Mucosa of rectum (tissue), 2 donors: ENCODE results near the gene PPP4R2.

Experiments
- H3K27ac ChIP-seq, 2 donors: one replicate each; pipeline ENCODE4 v1.7.0; 2013; ENCODE audit warnings: inconsistent platforms in 2 of 2, low read depth in 2 of 2, low read length in 2 of 2
- H3K27me3 ChIP-seq, 2 donors: one replicate each; pipeline ENCODE4 v1.7.0; 2013; ENCODE audit warnings: low read length in 2 of 2; ENCODE audit not compliant: control insufficient read depth in 2 of 2, insufficient read depth in 2 of 2
- H3K36me3 ChIP-seq, 2 donors: one replicate each; pipeline ENCODE4 v1.7.0; 2013; ENCODE audit warnings: low read length in 2 of 2; ENCODE audit not compliant: control insufficient read depth in 2 of 2, insufficient read depth in 2 of 2
- H3K4me1 ChIP-seq, 2 donors: one replicate each; pipeline ENCODE4 v1.7.0; 2013; ENCODE audit warnings: low read length in 2 of 2, mild to moderate bottlenecking in 1 of 2; ENCODE audit not compliant: control insufficient read depth in 2 of 2, insufficient read depth in 2 of 2
- H3K4me3 ChIP-seq, 2 donors: one replicate each; pipeline ENCODE4 v1.7.0; 2013; ENCODE audit warnings: low read length in 2 of 2
- H3K9ac ChIP-seq, 2 donors: one replicate each; pipeline ENCODE4 v1.7.0; 2013; ENCODE audit warnings: low read length in 2 of 2, low read depth in 1 of 2, mild to moderate bottlenecking in 1 of 2
- H3K9me3 ChIP-seq, 2 donors: one replicate each; pipeline ENCODE4 v1.7.0; 2013; ENCODE audit warnings: low read length in 2 of 2; ENCODE audit not compliant: control insufficient read depth in 2 of 2
- donor health status: healthy.
- donor health status: Normal muscosa, but diverticular disease.

The PPP4R2 gene

GRCh38 chr3:73074781-73075180 lies 78.2 kb downstream of the PPP4R2 start:
- no peak overlapping the region for H3K9ac ChIP-seq
- H3K27me3 ChIP-seq = no peaks in the 10 kb centered on the region
- no peak overlapping the region for H3K4me3 ChIP-seq
- H3K27ac ChIP-seq = no peak overlapping the region
- no peaks in the 10 kb centered on the region for H3K9me3 ChIP-seq
- H3K4me1 ChIP-seq = no peaks in the 10 kb centered on the region
- no peaks in the 10 kb centered on the region for H3K36me3 ChIP-seq

GRCh38 chr3:73080216-73080966 lies 83.8 kb downstream of the PPP4R2 start:
- Histone ChIP-seq H3K4me1 (no peaks in the 10 kb centered on the region), H3K36me3 (no peaks in the 10 kb centered on the region), H3K27ac (no peak overlapping the region), H3K9me3 (no peaks in the 10 kb centered on the region), H3K4me3 (no peak overlapping the region), H3K9ac (no peak overlapping the region), H3K27me3 (no peaks in the 10 kb centered on the region)

- Histone ChIP-seq H3K9ac (no peak overlapping the region), H3K4me1 (no peaks in the 10 kb centered on the region), H3K36me3 (no peaks in the 10 kb centered on the region), H3K9me3 (no peaks in the 10 kb centered on the region), H3K4me3 (no peak overlapping the region), H3K27ac (no peak overlapping the region), H3K27me3 (no peaks in the 10 kb centered on the region)
Observed at GRCh38 chr3:73081140-73081539, 84.5 kb downstream of the PPP4R2 start.

GRCh38 chr3:73084170-73084569 lies 87.6 kb downstream of the PPP4R2 start:
- H3K36me3 ChIP-seq = no peaks in the 10 kb centered on the region
- no peaks in the 10 kb centered on the region for H3K4me1 ChIP-seq
- no peak overlapping the region for H3K27ac ChIP-seq
- H3K9ac ChIP-seq = no peak overlapping the region
- H3K4me3 ChIP-seq = no peak overlapping the region
- no peaks in the 10 kb centered on the region for H3K9me3 ChIP-seq
- H3K27me3 ChIP-seq = no peaks in the 10 kb centered on the region

- no peak overlapping the region for H3K9ac ChIP-seq
- H3K4me3 ChIP-seq = no peak overlapping the region
- H3K9me3 ChIP-seq = no peaks in the 10 kb centered on the region
- H3K36me3 ChIP-seq = no peaks in the 10 kb centered on the region
- H3K27ac ChIP-seq = no peak overlapping the region
- H3K27me3 ChIP-seq = no peaks in the 10 kb centered on the region
- no peaks in the 10 kb centered on the region for H3K4me1 ChIP-seq
Observed at GRCh38 chr3:73086071-73086494, 89.5 kb downstream of the PPP4R2 start.

GRCh38 chr3:73094129-73094528 lies 97.5 kb downstream of the PPP4R2 start:
- no peaks in the 10 kb centered on the region for H3K36me3 ChIP-seq
- H3K4me1 ChIP-seq = no peaks in the 10 kb centered on the region
- no peak overlapping the region for H3K4me3 ChIP-seq
- H3K9me3 ChIP-seq = no peaks in the 10 kb centered on the region
- H3K27ac ChIP-seq = no peak overlapping the region
- H3K27me3 ChIP-seq = no peaks in the 10 kb centered on the region
- H3K9ac ChIP-seq = no peak overlapping the region

GRCh38 chr3:73094951-73095350 lies 98.3 kb downstream of the PPP4R2 start:
- no peak overlapping the region for H3K27ac ChIP-seq
- no peaks in the 10 kb centered on the region for H3K27me3 ChIP-seq
- H3K9ac ChIP-seq = no peak overlapping the region
- no peaks in the 10 kb centered on the region for H3K4me1 ChIP-seq
- no peaks in the 10 kb centered on the region for H3K36me3 ChIP-seq
- H3K4me3 ChIP-seq = no peak overlapping the region
- H3K9me3 ChIP-seq = no peaks in the 10 kb centered on the region

- no peaks in the 10 kb centered on the region for H3K9me3 ChIP-seq
Observed at GRCh38 chr3:73096169-73096568, 99.6 kb downstream of the PPP4R2 start.

GRCh38 chr3:73098026-73098425 lies 101.4 kb downstream of the PPP4R2 start:
- H3K36me3 ChIP-seq = no peaks in the 10 kb centered on the region
- H3K4me3 ChIP-seq = no peak overlapping the region
- H3K9me3 ChIP-seq = no peaks in the 10 kb centered on the region
- H3K9ac ChIP-seq = no peak overlapping the region
- H3K4me1 ChIP-seq = no peaks in the 10 kb centered on the region
- no peaks in the 10 kb centered on the region for H3K27me3 ChIP-seq
- H3K27ac ChIP-seq = no peak overlapping the region

More at GRCh38 chr3:73096169-73096568, 99.6 kb downstream of the PPP4R2 start:
- no peaks in the 10 kb centered on the region for H3K4me1 ChIP-seq
- no peak overlapping the region for H3K9ac ChIP-seq
- H3K36me3 ChIP-seq = no peaks in the 10 kb centered on the region
- H3K27ac ChIP-seq = no peak overlapping the region
- H3K4me3 ChIP-seq = no peak overlapping the region
- H3K27me3 ChIP-seq = no peaks in the 10 kb centered on the region

- no peaks in the 10 kb centered on the region for H3K4me1 ChIP-seq
- H3K27me3 ChIP-seq = no peaks in the 10 kb centered on the region
- no peaks in the 10 kb centered on the region for H3K36me3 ChIP-seq
- H3K9me3 ChIP-seq = no peaks in the 10 kb centered on the region
- H3K27ac ChIP-seq = no peak overlapping the region
- H3K4me3 ChIP-seq = no peak overlapping the region
- no peak overlapping the region for H3K9ac ChIP-seq
Observed at GRCh38 chr3:73098873-73099272, 102.3 kb downstream of the PPP4R2 start.
